H1 (cell line): ENCODE results near the gene SLC38A5. TPM values are rescaled to one million over a fixed set of nuclear protein-coding genes. Genes with fewer than 3 reads are reported as not detected.

ENCODE experiments used
- CBX8 ChIP-seq: fragments of 300-800, 300-1000 bp; sonication (generic); IDR thresholded peaks from 2 replicates; pipeline ENCODE4 v1.7.1; 2016; ENCODE audit warnings: low read depth, low read length, borderline replicate concordance
- GTF2F1 ChIP-seq: IDR thresholded peaks from 2 replicates; pipeline ENCODE4 v1.6.1; 2012; ENCODE audit warnings: low read depth, low read length, improper control_type of control experiment, borderline replicate concordance
- JUND ChIP-seq: IDR thresholded peaks from 2 replicates; pipeline ENCODE4 v1.6.1; 2011; ENCODE audit warnings: mild to moderate bottlenecking, improper control_type of control experiment, low read length
- RNF2 ChIP-seq: fragments of 200-900, 300-1000 bp; sonication (generic); IDR thresholded peaks from 2 replicates; pipeline ENCODE4 v1.7.1; 2016; ENCODE audit warnings: borderline replicate concordance, low read depth, mild to moderate bottlenecking, antibody characterized with exemption, low read length; ENCODE audit not compliant: poor library complexity, severe bottlenecking; ENCODE audit errors: missing control alignments
- SP1 ChIP-seq: IDR thresholded peaks from 2 replicates; pipeline ENCODE4 v1.6.1; 2011; ENCODE audit warnings: low read depth, low read length
- polyA plus RNA-seq, 7 experiments: library from polyadenylated mRNA; depleted of rRNA in 3 of 7; stranded (reverse) in 5 of 7; unstranded in 2 of 7; fragments of >200 nt in 5 of 7; fragments of 200-250 nt in 2 of 7; gene quantifications; 1 replicate in 5 of 7; 2 replicates in 1 of 7; 4 replicates in 1 of 7; pipeline versions ENCODE4 v1.2.1 to v1.2.3, GENCODE V29; 2011 to 2013; ENCODE audit warnings: missing spikeins in 2 of 7, mixed read lengths in 2 of 7
- total RNA-seq: library from RNA; stranded (reverse); fragmentation: NEBNext Ultra II Directional; extraction: Animal tissue kit (Norgen Biotek cat#: 25700); gene quantifications from 2 replicates; pipeline ENCODE4 v1.2.1, GENCODE V29; 2021
- TF ChIP-seq, protein P1 (sequence below): fragments of 300-600 bp; sonication (generic); IDR thresholded peaks from 2 replicates; pipeline ENCODE4 v1.7.1; 2012; ENCODE audit warnings: low read length, moderate library complexity, mild to moderate bottlenecking, inconsistent platforms; ENCODE audit not compliant: insufficient replicate concordance
- TF ChIP-seq, protein P2 (sequence below), 3 experiments: IDR thresholded peaks; 1 replicate in 2 of 3; 2 replicates in 1 of 3; pipeline versions ENCODE4 v1.5.1 to v1.6.1; 2011; ENCODE audit warnings: low read length in 3 of 3, mild to moderate bottlenecking in 3 of 3, inconsistent platforms in 2 of 3, low read depth in 1 of 3, moderate library complexity in 1 of 3; ENCODE audit not compliant: insufficient read depth in 1 of 3; ENCODE audit errors: control extremely low read depth in 1 of 3

The SLC38A5 gene
- total and polyA plus RNA-seq, 2 of the 8 experiments (the other 6 are each of a cell fraction or from before 2014, with no cell fraction given), result 70.9 to 106 TPM

DNA sequence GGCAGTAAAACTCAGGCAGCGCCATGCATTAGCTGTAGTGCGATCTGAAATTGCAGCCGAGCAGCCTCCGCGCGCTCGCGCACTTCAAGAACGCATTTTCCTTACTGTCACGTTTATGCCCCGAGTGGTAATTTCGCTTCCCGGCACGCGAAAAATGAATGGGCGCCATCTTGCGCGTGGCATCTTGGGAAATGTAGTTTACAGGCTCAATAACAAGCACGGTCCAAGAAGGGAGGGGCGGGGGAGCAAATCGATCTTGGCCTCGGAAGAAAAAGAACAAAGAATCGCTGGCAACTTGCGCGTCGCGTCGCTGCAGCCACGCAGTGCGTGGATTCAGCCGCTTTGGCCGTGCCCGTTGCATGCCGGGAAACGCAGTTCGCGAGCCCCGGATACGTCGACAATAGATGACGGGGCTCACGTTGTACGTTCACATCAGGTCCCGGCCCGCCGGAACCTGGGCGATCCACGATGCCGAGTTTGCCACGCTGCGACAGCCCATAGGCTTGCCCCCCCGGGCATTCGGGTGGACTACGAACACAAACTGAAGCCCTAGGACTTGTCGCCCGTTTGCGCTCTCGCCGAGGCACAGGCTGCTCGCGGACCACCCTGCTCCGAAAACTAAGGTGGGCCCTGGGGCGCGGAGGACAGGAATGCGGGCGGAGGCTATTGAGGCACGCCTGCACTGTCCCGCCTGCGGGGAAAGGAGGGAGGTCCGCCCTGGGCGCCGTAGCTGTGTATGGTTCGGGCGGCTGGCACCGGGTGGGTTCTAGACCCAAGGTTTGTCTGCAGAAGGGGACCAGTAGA is 5.9 kb upstream of the SLC38A5 start, which contains the start of gene FTSJ1 (continued):
- TF ChIP-seq, protein P1, sequence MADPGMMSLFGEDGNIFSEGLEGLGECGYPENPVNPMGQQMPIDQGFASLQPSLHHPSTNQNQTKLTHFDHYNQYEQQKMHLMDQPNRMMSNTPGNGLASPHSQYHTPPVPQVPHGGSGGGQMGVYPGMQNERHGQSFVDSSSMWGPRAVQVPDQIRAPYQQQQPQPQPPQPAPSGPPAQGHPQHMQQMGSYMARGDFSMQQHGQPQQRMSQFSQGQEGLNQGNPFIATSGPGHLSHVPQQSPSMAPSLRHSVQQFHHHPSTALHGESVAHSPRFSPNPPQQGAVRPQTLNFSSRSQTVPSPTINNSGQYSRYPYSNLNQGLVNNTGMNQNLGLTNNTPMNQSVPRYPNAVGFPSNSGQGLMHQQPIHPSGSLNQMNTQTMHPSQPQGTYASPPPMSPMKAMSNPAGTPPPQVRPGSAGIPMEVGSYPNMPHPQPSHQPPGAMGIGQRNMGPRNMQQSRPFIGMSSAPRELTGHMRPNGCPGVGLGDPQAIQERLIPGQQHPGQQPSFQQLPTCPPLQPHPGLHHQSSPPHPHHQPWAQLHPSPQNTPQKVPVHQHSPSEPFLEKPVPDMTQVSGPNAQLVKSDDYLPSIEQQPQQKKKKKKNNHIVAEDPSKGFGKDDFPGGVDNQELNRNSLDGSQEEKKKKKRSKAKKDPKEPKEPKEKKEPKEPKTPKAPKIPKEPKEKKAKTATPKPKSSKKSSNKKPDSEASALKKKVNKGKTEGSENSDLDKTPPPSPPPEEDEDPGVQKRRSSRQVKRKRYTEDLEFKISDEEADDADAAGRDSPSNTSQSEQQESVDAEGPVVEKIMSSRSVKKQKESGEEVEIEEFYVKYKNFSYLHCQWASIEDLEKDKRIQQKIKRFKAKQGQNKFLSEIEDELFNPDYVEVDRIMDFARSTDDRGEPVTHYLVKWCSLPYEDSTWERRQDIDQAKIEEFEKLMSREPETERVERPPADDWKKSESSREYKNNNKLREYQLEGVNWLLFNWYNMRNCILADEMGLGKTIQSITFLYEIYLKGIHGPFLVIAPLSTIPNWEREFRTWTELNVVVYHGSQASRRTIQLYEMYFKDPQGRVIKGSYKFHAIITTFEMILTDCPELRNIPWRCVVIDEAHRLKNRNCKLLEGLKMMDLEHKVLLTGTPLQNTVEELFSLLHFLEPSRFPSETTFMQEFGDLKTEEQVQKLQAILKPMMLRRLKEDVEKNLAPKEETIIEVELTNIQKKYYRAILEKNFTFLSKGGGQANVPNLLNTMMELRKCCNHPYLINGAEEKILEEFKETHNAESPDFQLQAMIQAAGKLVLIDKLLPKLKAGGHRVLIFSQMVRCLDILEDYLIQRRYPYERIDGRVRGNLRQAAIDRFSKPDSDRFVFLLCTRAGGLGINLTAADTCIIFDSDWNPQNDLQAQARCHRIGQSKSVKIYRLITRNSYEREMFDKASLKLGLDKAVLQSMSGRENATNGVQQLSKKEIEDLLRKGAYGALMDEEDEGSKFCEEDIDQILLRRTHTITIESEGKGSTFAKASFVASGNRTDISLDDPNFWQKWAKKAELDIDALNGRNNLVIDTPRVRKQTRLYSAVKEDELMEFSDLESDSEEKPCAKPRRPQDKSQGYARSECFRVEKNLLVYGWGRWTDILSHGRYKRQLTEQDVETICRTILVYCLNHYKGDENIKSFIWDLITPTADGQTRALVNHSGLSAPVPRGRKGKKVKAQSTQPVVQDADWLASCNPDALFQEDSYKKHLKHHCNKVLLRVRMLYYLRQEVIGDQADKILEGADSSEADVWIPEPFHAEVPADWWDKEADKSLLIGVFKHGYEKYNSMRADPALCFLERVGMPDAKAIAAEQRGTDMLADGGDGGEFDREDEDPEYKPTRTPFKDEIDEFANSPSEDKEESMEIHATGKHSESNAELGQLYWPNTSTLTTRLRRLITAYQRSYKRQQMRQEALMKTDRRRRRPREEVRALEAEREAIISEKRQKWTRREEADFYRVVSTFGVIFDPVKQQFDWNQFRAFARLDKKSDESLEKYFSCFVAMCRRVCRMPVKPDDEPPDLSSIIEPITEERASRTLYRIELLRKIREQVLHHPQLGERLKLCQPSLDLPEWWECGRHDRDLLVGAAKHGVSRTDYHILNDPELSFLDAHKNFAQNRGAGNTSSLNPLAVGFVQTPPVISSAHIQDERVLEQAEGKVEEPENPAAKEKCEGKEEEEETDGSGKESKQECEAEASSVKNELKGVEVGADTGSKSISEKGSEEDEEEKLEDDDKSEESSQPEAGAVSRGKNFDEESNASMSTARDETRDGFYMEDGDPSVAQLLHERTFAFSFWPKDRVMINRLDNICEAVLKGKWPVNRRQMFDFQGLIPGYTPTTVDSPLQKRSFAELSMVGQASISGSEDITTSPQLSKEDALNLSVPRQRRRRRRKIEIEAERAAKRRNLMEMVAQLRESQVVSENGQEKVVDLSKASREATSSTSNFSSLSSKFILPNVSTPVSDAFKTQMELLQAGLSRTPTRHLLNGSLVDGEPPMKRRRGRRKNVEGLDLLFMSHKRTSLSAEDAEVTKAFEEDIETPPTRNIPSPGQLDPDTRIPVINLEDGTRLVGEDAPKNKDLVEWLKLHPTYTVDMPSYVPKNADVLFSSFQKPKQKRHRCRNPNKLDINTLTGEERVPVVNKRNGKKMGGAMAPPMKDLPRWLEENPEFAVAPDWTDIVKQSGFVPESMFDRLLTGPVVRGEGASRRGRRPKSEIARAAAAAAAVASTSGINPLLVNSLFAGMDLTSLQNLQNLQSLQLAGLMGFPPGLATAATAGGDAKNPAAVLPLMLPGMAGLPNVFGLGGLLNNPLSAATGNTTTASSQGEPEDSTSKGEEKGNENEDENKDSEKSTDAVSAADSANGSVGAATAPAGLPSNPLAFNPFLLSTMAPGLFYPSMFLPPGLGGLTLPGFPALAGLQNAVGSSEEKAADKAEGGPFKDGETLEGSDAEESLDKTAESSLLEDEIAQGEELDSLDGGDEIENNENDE, result no peak
- TF ChIP-seq CBX8 (no peak), JUND (no peak), GTF2F1 (no peak), RNF2 (no peak), SP1 (no peak)
- TF ChIP-seq, protein P2, sequence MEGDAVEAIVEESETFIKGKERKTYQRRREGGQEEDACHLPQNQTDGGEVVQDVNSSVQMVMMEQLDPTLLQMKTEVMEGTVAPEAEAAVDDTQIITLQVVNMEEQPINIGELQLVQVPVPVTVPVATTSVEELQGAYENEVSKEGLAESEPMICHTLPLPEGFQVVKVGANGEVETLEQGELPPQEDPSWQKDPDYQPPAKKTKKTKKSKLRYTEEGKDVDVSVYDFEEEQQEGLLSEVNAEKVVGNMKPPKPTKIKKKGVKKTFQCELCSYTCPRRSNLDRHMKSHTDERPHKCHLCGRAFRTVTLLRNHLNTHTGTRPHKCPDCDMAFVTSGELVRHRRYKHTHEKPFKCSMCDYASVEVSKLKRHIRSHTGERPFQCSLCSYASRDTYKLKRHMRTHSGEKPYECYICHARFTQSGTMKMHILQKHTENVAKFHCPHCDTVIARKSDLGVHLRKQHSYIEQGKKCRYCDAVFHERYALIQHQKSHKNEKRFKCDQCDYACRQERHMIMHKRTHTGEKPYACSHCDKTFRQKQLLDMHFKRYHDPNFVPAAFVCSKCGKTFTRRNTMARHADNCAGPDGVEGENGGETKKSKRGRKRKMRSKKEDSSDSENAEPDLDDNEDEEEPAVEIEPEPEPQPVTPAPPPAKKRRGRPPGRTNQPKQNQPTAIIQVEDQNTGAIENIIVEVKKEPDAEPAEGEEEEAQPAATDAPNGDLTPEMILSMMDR (IDR thresholded peaks at IDR 0.05; ENCODE audit: control extremely low read depth in 1 of 3, insufficient read depth in 1 of 3, low read depth in 1 of 3, low read length in 3 of 3), result no peak
